HG03139 (cell line): ENCODE measurements around the gene DUSP3.
A peak's percentile ranks its signal among the peaks of the same experiment; 100 is the strongest.

Source experiments
- ATAC-seq: cut with Tn5 transposase; IDR thresholded peaks from one replicate; pipeline ENCODE4 v1.9.1; 2021; ENCODE audit not compliant: unreplicated experiment

Gene DUSP3

DNA sequence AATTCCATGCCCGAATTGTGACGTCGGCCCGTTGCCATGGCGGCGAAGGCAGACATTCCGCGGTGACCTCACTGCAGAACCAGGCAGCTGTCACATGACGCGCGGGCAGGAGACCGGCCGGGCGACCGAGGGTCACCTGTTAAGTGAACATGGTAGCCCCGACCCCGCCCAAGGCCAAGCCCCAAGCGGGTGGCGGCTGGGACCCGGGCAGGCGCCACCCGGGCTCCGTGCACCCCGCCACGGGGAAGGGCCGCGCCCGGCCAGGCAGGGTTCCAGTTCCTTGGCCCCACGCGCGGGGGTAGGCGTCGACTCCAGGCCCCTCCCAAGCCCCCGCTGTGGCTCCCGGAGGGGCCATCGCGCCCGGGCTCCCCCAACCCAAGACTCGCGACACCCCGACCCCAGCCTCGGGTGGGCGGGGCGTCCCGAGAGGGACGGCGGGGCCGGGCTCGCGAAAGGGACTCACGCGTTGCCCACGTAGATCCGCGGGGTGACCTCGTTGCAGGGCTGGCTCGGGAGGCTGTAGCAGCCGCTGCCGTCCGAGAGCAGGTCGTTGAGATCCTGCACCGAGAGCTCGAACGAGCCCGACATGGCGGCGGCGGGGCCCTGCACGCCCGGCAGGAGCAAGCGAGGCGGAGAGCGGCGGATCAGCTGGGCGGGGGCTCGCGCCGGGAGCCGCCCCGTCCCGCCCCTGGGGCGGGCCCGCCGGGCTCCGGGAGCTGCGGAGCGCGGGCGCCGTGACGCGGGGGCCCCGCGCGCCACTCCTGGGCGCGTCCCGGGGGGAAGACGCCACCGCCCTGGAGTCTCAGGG lies at the start of gene DUSP3:
TSS of gene DUSP3 (minus strand) at position 641 of the 808 bp plus-strand sequence. CDS start at position 588, 53 bp downstream.
- peak; percentile 79 for ATAC-seq

DNA sequence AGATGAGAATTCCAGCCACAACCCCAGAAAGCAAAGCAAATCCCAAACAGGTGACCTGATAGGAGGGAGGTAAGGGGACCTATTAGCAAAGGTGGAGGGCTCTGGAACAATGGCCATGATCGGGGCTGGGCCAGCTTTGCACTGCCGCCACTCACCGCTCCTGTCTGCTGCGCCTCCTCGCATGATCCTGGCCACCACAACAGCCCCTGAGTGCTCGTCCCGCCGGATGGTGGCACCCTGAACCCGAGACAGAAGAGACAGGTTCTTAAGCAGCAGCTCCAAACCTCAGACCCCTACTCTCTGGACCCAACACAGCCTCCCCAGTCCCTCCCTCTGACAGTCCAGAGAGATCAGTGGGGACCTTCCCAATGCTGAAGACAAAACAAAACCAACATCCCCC lies 48.8 kb upstream of the DUSP3 start:
- no peak for ATAC-seq

DNA sequence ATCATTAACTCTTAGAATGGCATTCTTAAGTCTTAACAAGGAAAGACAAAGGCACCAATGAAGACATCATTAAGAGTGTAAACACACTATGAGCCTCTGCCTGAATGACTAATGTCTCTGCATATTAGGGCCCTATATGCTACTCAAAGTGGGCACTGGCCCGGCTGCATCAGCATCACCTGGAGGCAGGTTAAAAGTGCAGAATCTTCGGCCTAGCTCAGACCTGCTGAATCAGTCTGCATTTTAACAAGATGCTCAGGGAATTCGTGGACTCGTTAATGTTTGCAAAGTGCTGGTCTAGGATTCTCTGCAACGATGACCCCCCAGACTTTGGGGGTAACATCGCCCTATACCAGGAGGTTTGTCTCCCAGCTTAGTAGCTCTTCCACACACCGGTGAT lies 47.4 kb upstream of the DUSP3 start:
- no peak for ATAC-seq

DNA sequence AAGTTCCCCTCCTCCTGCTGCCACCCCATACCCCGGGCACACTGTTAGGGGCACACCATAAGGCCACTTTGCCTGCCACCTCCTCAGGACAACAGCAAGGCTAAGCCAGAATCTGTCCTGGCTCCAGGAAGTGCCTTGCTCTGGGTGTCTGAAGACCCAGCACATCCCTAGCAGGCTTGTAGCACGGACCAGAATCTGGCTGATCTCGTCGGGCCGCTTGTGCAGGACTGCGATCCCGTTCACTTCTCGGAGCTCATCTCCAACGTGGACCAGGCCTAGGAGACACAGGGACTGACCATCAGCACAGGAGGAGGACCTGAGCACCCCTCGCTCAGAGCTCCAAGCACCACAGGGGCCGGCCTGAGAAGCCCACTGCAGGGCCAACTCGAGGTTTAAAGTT lies 46.8 kb upstream of the DUSP3 start:
- no peak for ATAC-seq

DNA sequence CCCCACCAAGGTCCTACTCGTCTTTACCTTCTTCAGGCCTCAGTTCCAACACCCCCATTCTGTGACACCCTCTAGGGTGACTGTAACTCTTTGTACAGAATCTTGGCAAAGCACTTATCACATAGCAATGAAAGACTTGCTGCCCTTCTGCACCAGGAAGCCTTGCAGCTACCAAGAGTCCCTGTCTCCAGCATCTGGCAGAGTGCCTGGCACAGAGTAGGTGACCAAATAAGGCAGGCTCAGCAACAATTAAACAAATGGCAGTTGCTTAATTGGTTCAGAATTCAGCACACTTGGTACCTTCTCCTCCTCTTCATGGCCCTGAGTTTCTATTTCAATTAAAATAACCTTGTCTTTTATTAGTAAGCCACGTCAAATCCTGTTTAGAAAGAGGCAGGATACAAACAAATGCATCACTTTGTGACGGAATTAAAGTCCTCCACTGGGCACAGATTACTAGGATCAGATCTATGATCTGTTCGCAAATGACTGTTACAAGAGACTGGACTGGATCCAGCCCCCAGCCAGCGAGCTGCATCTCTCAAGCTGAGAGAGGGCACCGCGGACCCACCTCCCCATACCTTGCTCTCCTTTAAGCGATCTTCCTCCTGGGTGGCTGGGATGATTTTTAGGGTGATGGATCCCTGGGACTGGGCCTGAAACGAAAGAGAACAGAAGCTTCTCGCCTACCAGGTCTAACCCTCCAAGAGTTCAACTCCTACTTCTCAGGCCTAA lies 44.7 kb upstream of the DUSP3 start:
- no peak for ATAC-seq

DNA sequence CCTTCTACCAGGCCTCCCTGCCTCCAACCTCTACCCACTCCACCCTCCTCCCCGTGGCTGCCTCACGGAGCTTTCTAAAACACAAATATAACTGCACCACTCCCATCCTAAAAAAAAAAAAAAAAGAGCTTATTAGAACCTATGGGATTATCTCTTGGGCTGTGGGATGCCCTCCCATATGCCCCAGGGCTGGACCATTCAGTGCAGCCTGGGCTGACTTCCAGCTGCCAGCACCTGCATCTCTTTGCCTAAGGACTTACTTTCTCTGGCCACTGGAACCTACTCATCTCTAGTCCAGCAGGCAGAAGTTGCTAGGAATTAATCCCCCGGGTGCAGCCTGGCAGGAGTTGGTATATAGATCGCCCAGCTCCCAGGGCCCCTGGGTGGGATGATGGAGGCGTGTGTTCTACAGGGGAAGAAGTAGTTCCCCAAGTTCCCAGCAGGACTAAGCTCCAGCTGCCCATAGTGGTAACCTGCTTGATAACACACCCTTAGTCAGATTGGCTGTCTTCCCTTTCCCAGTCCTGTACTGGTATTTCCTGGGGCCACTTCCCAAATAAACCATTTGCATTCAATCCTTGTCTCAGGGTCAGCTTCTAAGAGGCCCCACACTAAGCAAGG lies 43.9 kb upstream of the DUSP3 start:
- ATAC-seq = no peak

DNA sequence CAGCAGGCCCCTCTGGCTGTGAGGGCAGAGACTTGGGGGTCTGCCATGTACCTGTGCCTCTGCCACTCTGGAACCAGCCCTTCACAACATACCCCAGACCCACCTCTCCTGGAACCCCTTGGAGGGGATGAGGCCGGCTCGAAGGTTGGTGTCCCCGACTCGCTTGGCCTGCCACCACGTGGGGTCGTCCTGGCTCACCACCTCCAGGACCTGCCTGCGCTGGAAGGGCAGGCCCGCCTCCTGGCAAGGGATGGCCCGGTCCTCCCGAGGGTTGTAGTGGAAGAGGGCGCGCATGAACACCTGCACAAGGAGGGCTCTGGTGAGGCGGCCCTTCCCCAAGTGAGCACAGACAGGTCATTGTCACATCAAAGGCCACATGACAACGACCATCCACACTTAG lies 42.0 kb upstream of the DUSP3 start:
- ATAC-seq = no peak

DNA sequence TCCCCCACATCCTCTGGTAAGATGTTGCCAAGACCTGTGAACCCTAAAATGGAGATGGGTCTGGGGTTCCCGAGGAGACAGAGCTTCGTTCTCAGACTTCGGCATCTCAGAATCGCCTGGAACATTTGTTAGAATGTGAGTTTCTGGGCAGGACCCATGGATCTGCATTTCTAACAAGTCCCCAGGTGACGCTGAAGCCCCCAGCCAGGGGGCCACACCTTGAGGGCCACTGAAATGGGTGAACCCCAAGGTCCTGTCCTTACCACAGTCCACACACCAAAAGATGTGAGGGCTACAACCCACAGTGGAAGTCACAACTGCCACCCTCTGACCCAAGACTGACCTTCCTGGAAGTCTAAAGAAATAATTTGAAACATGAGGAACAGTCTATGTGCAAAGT lies 40.2 kb upstream of the DUSP3 start:
- ATAC-seq = no peak

DNA sequence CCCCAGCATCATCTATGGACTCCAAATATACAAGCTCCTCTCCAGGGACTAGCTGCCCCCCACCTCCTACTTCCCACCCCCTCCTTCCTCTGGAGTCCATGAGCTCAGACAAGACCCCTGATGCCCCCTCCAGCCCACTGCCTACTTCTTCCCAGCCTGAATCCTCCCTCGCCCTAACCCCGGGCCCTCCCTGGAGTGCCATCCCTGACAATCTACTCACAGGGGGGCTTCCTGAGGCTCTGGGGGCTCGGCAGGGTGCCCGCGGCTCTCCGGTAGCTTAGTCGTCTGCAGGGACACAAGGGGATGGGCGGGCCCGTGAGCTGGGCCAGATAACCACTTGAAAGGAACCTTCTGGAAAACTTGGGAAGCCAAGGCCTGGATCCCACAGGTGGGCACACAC lies 39.0 kb upstream of the DUSP3 start:
- no peak for ATAC-seq

DNA sequence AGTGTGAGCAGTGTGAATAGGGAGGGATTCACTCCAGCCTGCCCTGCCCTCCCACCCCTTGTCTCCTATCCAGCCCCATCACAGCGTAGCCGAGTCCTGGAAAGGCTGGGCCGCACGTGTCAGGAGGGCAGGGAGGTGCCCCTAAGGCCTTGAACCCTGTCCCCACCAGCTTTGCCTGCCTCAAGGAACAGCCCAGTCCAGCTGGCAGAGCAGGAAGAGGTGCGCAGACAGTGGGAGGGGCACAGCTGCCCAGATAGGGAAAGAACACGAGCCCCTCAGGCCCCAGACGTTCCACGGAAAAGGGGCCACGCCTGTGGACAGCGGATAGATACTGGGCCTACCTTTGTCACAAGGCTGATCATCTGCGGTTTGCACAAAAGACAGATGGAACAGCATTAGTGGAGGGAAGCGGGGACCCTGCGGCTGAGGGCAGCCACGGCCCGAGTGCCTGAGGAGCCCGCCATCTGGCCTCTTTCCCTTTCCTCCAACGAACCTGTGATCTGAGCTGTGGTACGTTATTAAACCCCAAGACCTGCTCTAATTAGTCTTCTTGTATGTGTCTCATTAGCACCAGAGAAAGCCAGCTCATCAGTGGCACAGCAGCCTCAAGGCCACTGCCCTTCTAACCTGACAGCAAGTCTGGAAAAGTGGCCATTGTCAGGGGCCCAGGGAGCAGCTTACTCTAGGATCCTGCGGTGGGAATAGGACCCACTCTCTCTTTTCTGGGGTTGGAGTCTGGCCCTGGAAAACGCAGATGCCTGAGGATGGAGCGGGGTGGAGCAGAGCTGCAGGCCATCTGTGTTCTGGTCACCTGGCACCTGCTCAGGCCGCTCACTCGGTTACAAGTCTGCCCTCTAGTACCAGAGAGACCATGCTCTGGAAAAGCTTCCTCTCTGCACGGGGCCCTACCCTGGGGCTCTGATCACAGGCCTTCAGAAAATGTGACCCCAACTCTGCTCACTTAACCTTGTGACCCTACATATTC lies 37.9 kb upstream of the DUSP3 start:
- no peak for ATAC-seq

DNA sequence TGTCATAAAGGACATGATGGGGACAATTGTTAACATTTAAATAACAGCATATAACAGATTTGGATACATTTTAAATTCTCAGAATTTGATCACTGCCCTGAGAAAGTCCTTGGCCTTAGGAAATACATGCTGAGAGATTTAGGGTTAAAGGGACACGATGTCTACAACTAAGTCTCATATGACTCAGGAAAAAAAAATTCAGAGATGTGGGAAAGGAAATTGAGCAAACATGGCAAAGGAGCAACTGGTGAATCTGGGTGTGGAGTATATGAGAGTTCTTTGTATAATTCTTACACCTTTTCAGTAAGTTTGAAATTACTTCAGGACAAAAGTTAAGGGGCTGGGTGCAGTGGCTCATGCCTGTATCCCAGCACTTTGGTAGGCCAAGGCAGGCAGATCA lies 35.9 kb upstream of the DUSP3 start:
- ATAC-seq = no peak

DNA sequence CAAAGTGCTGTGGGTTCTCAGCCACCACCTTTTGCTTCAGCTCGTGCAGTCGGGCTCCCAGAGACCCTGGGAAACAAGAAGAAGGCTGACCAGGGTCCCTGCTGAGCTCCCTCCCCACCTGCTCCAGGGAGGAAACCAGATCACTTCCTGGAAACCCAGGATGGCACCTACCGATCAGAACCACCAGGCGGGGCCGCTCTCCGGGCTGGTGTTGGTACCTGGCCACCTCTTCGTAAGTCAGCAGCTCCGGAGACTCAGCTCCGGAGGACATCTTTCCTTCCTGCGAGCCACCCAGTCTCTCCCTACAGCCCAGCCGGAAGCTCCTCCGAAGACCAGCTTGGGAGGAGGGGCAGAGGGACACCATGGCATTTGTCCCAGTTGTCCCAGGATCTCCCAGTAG lies 35.2 kb upstream of the DUSP3 start:
- no peak for ATAC-seq

DNA sequence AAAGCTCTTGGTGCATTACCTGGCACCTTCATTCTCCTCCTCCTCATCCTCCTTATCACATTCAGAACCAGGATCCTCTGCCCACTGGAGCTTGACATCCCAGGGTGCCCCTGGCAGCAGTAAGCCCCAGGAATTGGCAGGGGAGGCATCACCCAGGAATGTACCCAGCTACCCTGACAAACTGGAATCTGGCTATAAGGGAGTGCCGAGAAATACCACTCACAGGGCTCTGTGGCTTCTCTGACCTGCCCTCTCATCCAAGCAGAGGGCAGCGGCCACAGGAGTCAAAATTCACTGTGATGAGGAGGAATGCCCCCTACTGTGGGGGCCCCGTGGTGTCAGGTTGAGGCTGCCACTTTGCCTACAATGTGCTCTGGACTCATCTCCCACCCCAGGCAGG lies 34.6 kb upstream of the DUSP3 start:
- no peak for ATAC-seq

DNA sequence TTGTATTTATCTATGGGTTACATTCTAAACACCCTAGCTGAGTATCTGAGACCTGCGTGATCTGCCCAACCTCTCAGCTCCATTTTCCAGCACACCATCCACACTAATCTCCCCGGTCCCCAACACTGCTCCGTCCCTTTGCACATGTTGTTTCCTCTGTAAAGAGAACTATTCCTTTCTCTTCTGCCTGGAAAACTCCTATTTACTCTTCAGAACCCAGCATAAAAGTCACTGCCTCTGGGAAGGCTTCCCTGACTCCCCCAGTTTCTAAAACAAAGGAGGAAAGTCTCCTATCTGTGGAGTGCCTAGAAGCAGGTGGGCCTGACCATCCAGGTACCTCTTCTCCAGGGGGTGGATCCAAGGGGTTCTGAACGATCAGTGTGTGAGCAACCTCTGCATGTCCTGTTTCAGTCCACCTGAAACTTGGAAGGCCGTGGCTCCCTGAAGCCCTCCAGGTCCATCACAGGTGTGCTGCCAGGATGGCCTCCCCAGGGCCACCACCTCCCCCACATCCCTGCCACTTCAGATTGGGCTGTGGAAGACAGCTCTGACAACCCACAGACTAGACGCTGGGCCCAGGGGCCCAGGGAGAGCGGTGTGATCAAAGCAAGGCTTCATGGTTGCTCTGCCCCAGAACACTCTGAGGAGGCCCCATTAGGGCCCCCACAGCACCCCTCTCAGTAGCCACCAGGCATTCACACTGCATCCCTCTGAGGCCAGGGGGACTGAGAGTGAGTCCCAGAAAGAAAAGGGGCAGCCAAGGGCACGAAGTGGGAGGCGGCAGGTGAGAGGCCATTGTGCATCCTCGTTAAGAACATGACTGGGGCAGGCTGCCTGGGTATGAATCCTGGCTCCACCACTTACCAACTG lies 33.9 kb upstream of the DUSP3 start:
- no peak for ATAC-seq

DNA sequence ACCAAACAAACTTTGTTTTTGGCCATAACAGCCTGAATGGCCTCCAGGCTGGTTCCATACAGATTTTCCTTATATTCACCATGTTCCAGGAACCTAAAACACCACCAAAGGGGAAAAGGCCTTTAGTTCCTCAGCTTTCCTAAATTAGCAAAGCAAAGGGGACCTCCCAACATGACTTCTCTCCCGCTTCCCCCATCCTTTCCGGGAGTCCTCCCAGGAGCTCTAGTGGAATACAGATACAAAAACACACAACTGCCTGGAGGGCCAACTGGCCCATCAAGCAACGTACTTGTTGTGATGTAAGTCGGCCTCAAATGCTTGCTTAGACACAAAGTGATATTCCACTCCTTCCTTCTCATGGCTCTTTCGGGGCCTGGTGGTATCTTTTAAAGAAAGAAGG lies 32.0 kb upstream of the DUSP3 start:
- ATAC-seq = no peak

DNA sequence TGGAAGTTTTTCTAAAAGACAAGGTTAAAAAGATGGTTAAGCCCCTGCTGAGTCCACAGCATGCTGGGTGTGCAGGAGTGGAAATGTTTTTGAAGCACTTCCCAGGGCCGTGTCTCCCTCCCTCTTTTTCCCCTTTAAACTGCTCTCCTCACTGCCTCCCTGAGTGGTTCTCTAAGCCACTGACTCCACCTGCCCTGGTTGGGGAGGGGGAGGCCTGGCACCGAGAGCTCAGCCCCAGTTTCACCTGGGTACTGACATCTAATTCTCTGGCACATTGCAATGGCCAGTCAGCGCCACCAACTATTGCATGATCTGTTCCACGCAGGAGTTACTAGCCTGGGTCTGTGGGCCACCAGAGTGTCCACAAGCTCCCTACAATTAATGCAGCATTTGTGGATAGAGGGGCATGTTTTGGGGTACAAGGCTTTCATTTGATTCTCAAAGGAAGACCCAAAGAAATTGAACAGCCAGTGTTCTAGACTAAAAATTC lies 31.5 kb upstream of the DUSP3 start:
- no peak for ATAC-seq

DNA sequence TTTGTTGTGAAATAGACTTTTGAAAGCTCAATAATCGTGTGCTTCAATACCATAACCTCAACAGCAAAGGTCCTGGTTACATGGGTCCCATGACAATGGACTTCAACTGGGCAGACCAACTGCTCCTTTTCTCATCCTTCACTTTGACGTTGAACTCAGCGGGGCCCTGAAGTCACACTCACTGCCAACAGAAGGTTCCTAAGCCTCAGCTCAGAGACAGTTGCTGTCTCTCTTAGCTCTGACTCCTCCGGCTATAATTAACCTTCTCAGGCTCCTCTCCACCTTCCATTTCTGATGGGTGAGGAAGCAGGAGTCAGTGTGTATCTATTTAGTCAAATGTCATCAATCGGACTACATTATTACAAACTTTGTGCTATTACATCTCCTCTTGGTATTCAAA lies 30.3 kb upstream of the DUSP3 start:
- no peak for ATAC-seq

DNA sequence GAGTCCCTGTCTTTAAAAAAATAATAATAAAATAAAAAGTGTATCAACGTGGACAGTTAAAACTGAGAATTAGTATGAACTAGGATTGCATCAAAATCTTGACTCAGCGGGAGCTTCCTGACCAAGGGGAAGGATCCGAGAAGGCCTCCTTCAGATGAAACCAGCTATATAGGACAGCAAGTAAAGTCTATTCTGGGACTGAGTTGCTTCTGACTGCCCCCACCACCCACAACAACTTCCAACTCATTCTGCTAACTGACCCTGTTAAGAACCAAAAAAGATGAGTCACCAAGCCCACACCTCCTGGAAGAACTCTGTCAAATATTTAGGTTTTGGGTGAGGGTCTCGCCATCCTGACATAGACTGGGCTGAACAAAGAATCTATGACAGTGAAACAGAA lies 29.3 kb upstream of the DUSP3 start:
- ATAC-seq = no peak

DNA sequence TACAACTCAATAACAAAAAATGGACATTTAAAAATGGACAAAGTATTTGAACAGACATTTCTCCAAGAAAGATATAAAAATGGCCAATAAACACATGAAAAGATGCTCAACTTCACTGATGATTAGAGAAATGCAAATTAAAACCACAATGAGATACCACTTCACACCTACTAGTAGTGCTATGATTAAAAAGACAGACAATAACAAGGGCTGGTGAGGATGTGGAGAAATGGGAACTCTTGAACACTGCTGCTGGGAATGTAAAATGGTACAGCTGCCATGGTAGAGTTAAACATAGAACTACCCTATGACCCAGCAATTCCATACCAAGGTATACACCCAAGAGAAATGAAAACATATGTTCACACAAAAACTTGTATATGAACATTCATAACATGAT lies 26.3 kb upstream of the DUSP3 start:
- ATAC-seq = no peak

DNA sequence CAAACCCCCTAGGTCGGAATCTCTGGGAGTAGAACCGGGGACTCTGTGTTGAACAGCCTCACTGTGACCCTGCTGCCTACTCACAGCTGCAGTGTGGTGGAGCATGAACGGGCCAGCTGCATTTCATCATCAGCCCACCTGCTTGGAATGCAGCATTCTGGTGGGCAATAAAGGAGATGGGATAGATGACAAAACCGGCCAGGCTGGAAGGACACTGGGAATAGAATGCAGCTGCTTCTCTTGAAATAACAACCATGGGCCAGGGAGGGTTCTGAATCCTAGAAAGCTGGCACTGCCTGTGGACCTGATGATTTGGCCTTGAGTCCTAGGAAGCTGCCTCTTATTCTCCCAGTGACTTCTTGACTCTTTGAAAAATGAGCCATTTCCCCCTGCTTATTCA lies 25.0 kb upstream of the DUSP3 start:
- no peak for ATAC-seq
